B cell (primary cell): ENCODE measurements around the gene TRIM17. TPM values are rescaled to one million over a fixed set of nuclear protein-coding genes. Genes with fewer than 3 reads are reported as not detected.

ENCODE experiments used
- ATAC-seq: fragments of 200-7000 bp; cut with Tn5 transposase; one replicate; pipeline ENCODE4 v1.10.0; 2021; ENCODE audit warnings: low read depth, mild to moderate bottlenecking, moderate number of reproducible peaks, moderate library complexity
- CTCF ChIA-PET: fragments of 350-600 bp; sonication (Branson Sonifier 250); formaldehyde crosslinking; loops from one replicate; lab custom pipeline; 2021; ENCODE audit warnings: antibody characterized with exemption, inconsistent platforms; lab: Charles Lee
- POLR2A ChIA-PET: fragments of 350-600 bp; sonication (Branson Sonifier 250); formaldehyde crosslinking; loops from one replicate; lab custom pipeline; 2021; ENCODE audit warnings: antibody characterized with exemption; lab: Charles Lee
- DNase-seq: peaks from one replicate; pipeline ENCODE4 v3.0.0; 2013
- H2AFZ ChIP-seq: 2 replicates; pipeline ENCODE4 v1.6.1; 2012; ENCODE audit warnings: mild to moderate bottlenecking, low read depth, low read length; ENCODE audit not compliant: insufficient read depth, poor library complexity, severe bottlenecking
- H3K27ac ChIP-seq, 2 donors: 1 replicate in 1 of 2; 2 replicates in 1 of 2; pipeline ENCODE4 v1.5.1; 2012 to 2013; ENCODE audit warnings: low read length in 2 of 2, mild to moderate bottlenecking in 2 of 2, moderate library complexity in 1 of 2
- H3K27me3 ChIP-seq, 4 experiments: fragments of 200-600 bp in 1 of 4; sonication (generic) in 1 of 4; replicated peaks in 1 of 4; 1 replicate in 2 of 4; 2 replicates in 2 of 4; pipeline versions ENCODE4 v1.6.1 to v1.7.0; 2013 to 2016; ENCODE audit warnings: low read length in 3 of 4, mild to moderate bottlenecking in 2 of 4, mixed read lengths in 1 of 4, moderate library complexity in 1 of 4; ENCODE audit not compliant: insufficient read depth in 4 of 4, control insufficient read depth in 3 of 4; ENCODE audit errors: control extremely low read depth in 1 of 4
- H3K36me3 ChIP-seq, 2 experiments: replicated peaks in 1 of 2; 1 replicate in 1 of 2; 2 replicates in 1 of 2; pipeline versions ENCODE4 v1.6.1 to v1.7.1; 2013; ENCODE audit warnings: low read length in 1 of 2; ENCODE audit not compliant: insufficient read depth in 2 of 2, control insufficient read depth in 1 of 2; ENCODE audit errors: control extremely low read depth in 1 of 2, extremely low read depth in 1 of 2
- H3K4me1 ChIP-seq, 2 donors: fragments of 200-600 bp in 1 of 2; sonication (generic) in 1 of 2; 1 replicate in 1 of 2; 2 replicates in 1 of 2; pipeline versions ENCODE4 v1.5.1 to v1.6.1; 2013 to 2017; ENCODE audit warnings: low read length in 2 of 2; ENCODE audit not compliant: control insufficient read depth in 2 of 2, insufficient read depth in 2 of 2
- H3K4me2 ChIP-seq: replicated peaks from 2 replicates; pipeline ENCODE3; 2012; ENCODE audit warnings: mild to moderate bottlenecking, low read depth, low read length; ENCODE audit not compliant: poor library complexity, severe bottlenecking
- H3K4me3 ChIP-seq, 5 experiments: fragments of 200-600 bp in 1 of 5; sonication (generic) in 1 of 5; 1 replicate in 3 of 5; 2 replicates in 2 of 5; pipeline versions ENCODE4 v1.5.1 to v1.7.0; 2011 to 2016; ENCODE audit warnings: low read length in 4 of 5, mild to moderate bottlenecking in 4 of 5, low read depth in 2 of 5, control low read depth in 1 of 5, moderate library complexity in 1 of 5; ENCODE audit not compliant: insufficient read depth in 1 of 5; ENCODE audit errors: control extremely low read depth in 1 of 5, extremely low read depth in 1 of 5
- H3K79me2 ChIP-seq: fragments of 200-600 bp; sonication (generic); one replicate; pipeline ENCODE4 v1.6.0; 2016; ENCODE audit warnings: low read length; ENCODE audit not compliant: control insufficient read depth, insufficient read depth
- H3K9ac ChIP-seq: fragments of 200-600 bp; sonication (generic); 2 replicates; pipeline ENCODE4 v1.6.1; 2017; ENCODE audit warnings: mild to moderate bottlenecking, low read length, moderate library complexity
- H3K9me3 ChIP-seq, 3 donors: one replicate each; pipeline versions ENCODE4 v1.6.1 to v1.7.1; 2013; ENCODE audit warnings: low read length in 2 of 3; ENCODE audit not compliant: control insufficient read depth in 2 of 3, insufficient read depth in 1 of 3; ENCODE audit errors: control extremely low read depth in 1 of 3
- H4K20me1 ChIP-seq: 2 replicates; pipeline ENCODE4 v1.6.0; 2012; ENCODE audit warnings: mild to moderate bottlenecking, low read length; ENCODE audit not compliant: insufficient read depth, control insufficient read depth, poor library complexity, severe bottlenecking
- H3K27ac Mint-ChIP-seq: one replicate; pipeline ENCODE4 v1.8.0; 2021; ENCODE audit warnings: mixed read lengths
- H3K27me3 Mint-ChIP-seq: one replicate; pipeline ENCODE4 v1.8.0; 2021; ENCODE audit warnings: mixed read lengths
- H3K4me1 Mint-ChIP-seq: one replicate; pipeline ENCODE4 v1.8.0; 2021; ENCODE audit warnings: mixed read lengths
- H3K4me3 Mint-ChIP-seq: one replicate; pipeline ENCODE4 v1.8.0; 2021; ENCODE audit warnings: mixed read lengths
- H3K9me3 Mint-ChIP-seq: one replicate; pipeline ENCODE4 v1.8.0; 2022; ENCODE audit warnings: mixed read lengths; ENCODE audit not compliant: insufficient read depth
- EZH2 ChIP-seq: IDR thresholded peaks from 2 replicates; pipeline ENCODE4 v1.6.1; 2012; ENCODE audit warnings: borderline replicate concordance, low read depth, mild to moderate bottlenecking, moderate library complexity, low read length; ENCODE audit not compliant: insufficient read depth, poor library complexity, severe bottlenecking
- WGBS: methylation state at CpG from one replicate; pipeline ENCODE4 v1.1.5; 2013; ENCODE audit warnings: missing lambda C conversion rate; ENCODE audit not compliant: insufficient coverage; 5-methylcytosine and 5-hydroxymethylcytosine counted together
- intact Hi-C: fragments of 100-400 bp; cut with micrococcal nuclease; formaldehyde crosslinking; loops from one replicate; pipeline ENCODE4 v1.10.0; 2022
- polyA plus RNA-seq: library from polyadenylated mRNA; depleted of rRNA; stranded (reverse); fragments of >200 nt; gene quantifications from 2 replicates; pipeline ENCODE4 v1.2.3, GENCODE V29; 2012
- total RNA-seq, 2 donors: library from RNA; stranded (reverse); fragments of 120-200 nt in 1 of 2; gene quantifications; 1 replicate in 1 of 2; 2 replicates in 1 of 2; pipeline versions ENCODE4 v1.2.3 to v1.2.4, GENCODE V29; 2013 to 2022
- TF ChIP-seq, protein P1 (sequence below): fragments of 200-600 bp; IDR thresholded peaks from one replicate; pipeline ENCODE4 v1.8.0; 2022; ENCODE audit warnings: antibody characterized with exemption, mild to moderate bottlenecking

The TRIM17 gene
- total and polyA plus RNA-seq, 2 donors (not counting 1 experiment from before 2014, with no cell fraction given) = not detected

DNA sequence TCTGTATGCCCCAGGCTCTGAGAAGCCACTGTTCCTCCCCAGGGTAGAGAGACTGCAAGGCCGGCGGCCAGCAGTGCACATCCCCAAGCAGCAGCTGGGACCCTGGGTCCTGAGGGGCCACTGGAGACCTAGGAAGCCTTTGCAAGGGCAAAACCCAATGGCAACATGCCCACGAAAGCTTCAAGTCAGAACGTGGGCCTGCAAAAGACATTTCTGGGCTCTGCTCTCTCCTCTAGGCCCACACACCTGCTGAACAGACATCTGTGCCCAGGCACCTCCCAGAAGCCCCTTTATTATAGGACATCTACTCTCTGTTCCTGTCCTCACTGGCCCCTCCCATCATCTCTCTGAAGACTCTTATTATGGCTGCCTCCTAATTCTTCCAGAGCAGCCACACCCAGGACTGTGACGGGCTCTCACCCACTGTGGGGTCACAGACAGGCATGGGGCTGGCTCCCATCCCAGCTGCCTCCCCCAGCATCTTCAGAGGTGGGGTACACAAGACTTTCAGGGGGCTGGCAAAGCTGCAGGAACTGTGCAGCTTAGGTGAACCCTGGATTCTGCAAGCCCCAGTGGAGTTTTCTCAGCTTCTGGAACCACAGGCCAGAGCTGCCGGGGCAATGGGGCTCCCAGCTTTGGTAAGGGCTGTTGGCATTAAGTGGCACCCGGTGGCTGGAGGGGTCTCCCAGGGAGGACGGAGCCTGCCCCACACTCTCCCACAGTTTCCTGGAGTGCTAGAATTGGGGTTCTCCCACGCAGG lies 22.7 kb downstream of the TRIM17 start:
- H4K20me1 ChIP-seq = peaks cover 27% of the 10 kb centered on the region
- H3K36me3 ChIP-seq = peaks cover 7 to 44% of the 10 kb centered on the region in 2 experiments
- no peaks in the 10 kb centered on the region for H3K4me1 ChIP-seq
- H3K9ac ChIP-seq = no peak overlapping the region
- H3K27me3 ChIP-seq = no peaks in the 10 kb centered on the region
- no peak for ATAC-seq
- intact Hi-C loops = no loop called here
- no peaks in the 10 kb centered on the region for H3K4me1 Mint-ChIP-seq
- no peak overlapping the region for H3K4me2 ChIP-seq
- ChIA-PET CTCF (no interaction called here), POLR2A (no interaction called here)
- H3K9me3 Mint-ChIP-seq = no peaks in the 10 kb centered on the region
- DNase-seq = no peak
- H3K9me3 ChIP-seq = no peaks in the 10 kb centered on the region
- no peak overlapping the region for H2AFZ ChIP-seq
- H3K27me3 Mint-ChIP-seq = no peaks in the 10 kb centered on the region
- no peaks in the 10 kb centered on the region for H3K79me2 ChIP-seq
- no peak for TF ChIP-seq EZH2
- TF ChIP-seq, protein P1, sequence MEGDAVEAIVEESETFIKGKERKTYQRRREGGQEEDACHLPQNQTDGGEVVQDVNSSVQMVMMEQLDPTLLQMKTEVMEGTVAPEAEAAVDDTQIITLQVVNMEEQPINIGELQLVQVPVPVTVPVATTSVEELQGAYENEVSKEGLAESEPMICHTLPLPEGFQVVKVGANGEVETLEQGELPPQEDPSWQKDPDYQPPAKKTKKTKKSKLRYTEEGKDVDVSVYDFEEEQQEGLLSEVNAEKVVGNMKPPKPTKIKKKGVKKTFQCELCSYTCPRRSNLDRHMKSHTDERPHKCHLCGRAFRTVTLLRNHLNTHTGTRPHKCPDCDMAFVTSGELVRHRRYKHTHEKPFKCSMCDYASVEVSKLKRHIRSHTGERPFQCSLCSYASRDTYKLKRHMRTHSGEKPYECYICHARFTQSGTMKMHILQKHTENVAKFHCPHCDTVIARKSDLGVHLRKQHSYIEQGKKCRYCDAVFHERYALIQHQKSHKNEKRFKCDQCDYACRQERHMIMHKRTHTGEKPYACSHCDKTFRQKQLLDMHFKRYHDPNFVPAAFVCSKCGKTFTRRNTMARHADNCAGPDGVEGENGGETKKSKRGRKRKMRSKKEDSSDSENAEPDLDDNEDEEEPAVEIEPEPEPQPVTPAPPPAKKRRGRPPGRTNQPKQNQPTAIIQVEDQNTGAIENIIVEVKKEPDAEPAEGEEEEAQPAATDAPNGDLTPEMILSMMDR = no peak
- H3K27ac ChIP-seq = no peak overlapping the region
- H3K27ac Mint-ChIP-seq = no peak overlapping the region
- H3K4me3 Mint-ChIP-seq = no peak overlapping the region
- WGBS = 100% methylated on average over 6 of the region's 9 CpGs
- no peak overlapping the region for H3K4me3 ChIP-seq

DNA sequence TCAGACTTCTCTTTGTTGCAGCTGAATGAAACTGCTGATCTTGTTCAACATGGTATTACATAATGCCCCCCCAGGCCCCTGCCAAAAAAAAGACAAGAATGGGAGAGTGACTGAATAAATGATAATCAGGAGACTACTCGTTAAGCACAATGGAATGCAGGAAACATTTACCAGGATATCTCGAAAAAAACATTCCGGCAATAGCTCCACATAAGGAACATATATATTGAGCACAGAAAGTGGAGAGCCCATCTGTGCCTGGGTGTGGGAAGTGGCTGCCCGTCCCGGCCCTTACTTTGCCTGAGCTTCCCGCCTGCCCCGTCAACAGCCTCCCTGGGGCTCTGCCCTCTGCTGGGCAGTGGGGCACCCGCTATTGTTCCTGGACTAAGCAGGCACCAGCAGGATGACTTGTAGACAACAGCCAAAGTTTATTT lies 23.4 kb downstream of the TRIM17 start:
- ATAC-seq = no peak
- no peak for TF ChIP-seq EZH2
- TF ChIP-seq, protein P1 = no peak
- no peak for DNase-seq

More for the DNA sequence above, 23.4 kb downstream of the TRIM17 start:
- no peaks in the 10 kb centered on the region for H3K4me1 ChIP-seq
- H3K27me3 Mint-ChIP-seq = no peaks in the 10 kb centered on the region
- H3K4me1 Mint-ChIP-seq = no peaks in the 10 kb centered on the region
- no peaks in the 10 kb centered on the region for H3K9me3 ChIP-seq
- H3K27me3 ChIP-seq = no peaks in the 10 kb centered on the region
- ChIA-PET CTCF (no interaction called here), POLR2A (no interaction called here)
- 90% methylated on average over 4 of the region's 8 CpGs for WGBS
- intact Hi-C loops = no loop called here
- H4K20me1 ChIP-seq = peaks cover 23% of the 10 kb centered on the region
- no peak overlapping the region for H2AFZ ChIP-seq
- H3K9ac ChIP-seq = no peak overlapping the region
- H3K4me3 Mint-ChIP-seq = no peak overlapping the region
- H3K79me2 ChIP-seq = no peaks in the 10 kb centered on the region
- H3K4me3 ChIP-seq = no peak overlapping the region
- H3K36me3 ChIP-seq = peaks cover 7 to 37% of the 10 kb centered on the region in 2 experiments
- no peak overlapping the region for H3K27ac Mint-ChIP-seq
- no peak overlapping the region for H3K27ac ChIP-seq
- no peak overlapping the region for H3K4me2 ChIP-seq
- no peaks in the 10 kb centered on the region for H3K9me3 Mint-ChIP-seq
